Testis (tissue), 2 donors: ENCODE data around the gene KIAA1755.

ENCODE experiments used
- CTCF ChIP-seq, 3 experiments: fragments of 450-650 bp in 2 of 3; fragments of 200-600 bp in 1 of 3; sonication (generic) in 1 of 3; IDR thresholded peaks; one replicate each; pipeline ENCODE4 v1.5.1; 2016 to 2019; ENCODE audit warnings: antibody characterized with exemption in 3 of 3, mild to moderate bottlenecking in 2 of 3, moderate library complexity in 1 of 3
- POLR2A ChIP-seq: fragments of 450-650 bp; IDR thresholded peaks from one replicate; pipeline ENCODE4 v1.6.1; 2017; ENCODE audit warnings: antibody characterized with exemption, mild to moderate bottlenecking, moderate library complexity

DNA sequence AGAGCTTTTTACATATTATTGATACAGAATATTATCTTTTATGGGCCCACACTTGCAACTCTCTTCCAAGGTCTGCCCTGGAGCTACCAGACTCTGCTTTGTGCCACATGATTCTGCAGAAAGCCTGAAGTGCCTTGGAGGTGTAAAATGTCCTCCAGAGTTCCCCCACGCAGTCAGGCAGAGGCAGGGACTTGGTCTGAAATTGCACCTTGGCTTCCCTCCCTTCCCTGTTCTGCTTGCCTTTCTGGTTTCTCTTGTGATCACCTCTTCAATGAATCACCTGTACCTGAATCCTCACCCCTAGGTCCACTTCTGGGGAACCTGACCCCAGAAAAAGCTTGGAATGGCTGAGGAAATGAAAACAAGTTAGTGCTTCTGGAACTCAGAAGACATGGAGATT, 52.4 kb downstream of the KIAA1755 start:
- no peak for TF ChIP-seq CTCF (IDR thresholded peaks at IDR 0.05)
- no peak for TF ChIP-seq POLR2A
